Aorta (tissue), 5 donors: ENCODE measurements around the gene MBOAT1. TPM values are rescaled to one million over a fixed set of nuclear protein-coding genes. Genes with fewer than 3 reads are reported as not detected.
A peak's percentile ranks its signal among the peaks of the same experiment; 100 is the strongest.

Experiments used
- ATAC-seq: fragments of 200-7000 bp; cut with Tn5 transposase; one replicate; pipeline ENCODE4 v1.9.1; 2022; ENCODE audit warnings: moderate library complexity; ENCODE audit not compliant: low FRiP score
- DNase-seq, 2 donors: peaks; one replicate each; pipeline ENCODE4 v3.0.0-alpha.2; 2020
- H3K27ac ChIP-seq, 2 donors: one replicate each; pipeline ENCODE4 v1.5.1; 2013; ENCODE audit warnings: low read length in 2 of 2, mild to moderate bottlenecking in 2 of 2, moderate library complexity in 2 of 2, control low read depth in 1 of 2, inconsistent platforms in 1 of 2, low read depth in 1 of 2
- H3K27me3 ChIP-seq, 2 donors: one replicate each; pipeline ENCODE4 v1.6.1; 2013; ENCODE audit warnings: control low read depth in 1 of 2, low read length in 1 of 2, mild to moderate bottlenecking in 1 of 2, moderate library complexity in 1 of 2; ENCODE audit not compliant: insufficient read depth in 2 of 2, control insufficient read depth in 1 of 2
- H3K36me3 ChIP-seq, 2 donors: one replicate each; pipeline ENCODE4 v1.6.1; 2013; ENCODE audit warnings: control low read depth in 1 of 2, low read length in 1 of 2, mild to moderate bottlenecking in 1 of 2; ENCODE audit not compliant: insufficient read depth in 2 of 2, control insufficient read depth in 1 of 2
- H3K4me1 ChIP-seq, 2 donors: one replicate each; pipeline ENCODE4 v1.6.1; 2013; ENCODE audit warnings: low read length in 2 of 2, control low read depth in 1 of 2, mild to moderate bottlenecking in 1 of 2, moderate library complexity in 1 of 2; ENCODE audit not compliant: insufficient read depth in 2 of 2, control insufficient read depth in 1 of 2
- H3K4me3 ChIP-seq, 2 donors: one replicate each; pipeline ENCODE4 v1.5.1; 2013; ENCODE audit warnings: low read length in 2 of 2, control low read depth in 1 of 2, mild to moderate bottlenecking in 1 of 2
- H3K9me3 ChIP-seq: one replicate; pipeline ENCODE4 v1.6.1; 2013; ENCODE audit warnings: mild to moderate bottlenecking, low read length; ENCODE audit not compliant: control insufficient read depth
- WGBS, 2 donors: extraction: QIAGEN DNeasy Blood & Tissue Kit; methylation state at CpG; one replicate each; pipeline ENCODE4 v1.1.7; 2013; 5-methylcytosine and 5-hydroxymethylcytosine counted together
- intact Hi-C, 2 donors: fragments of 100-400 bp; cut with DNase I; formaldehyde crosslinking; loops; one replicate each; pipeline versions ENCODE4 v1.14.2 to v1.15.0; 2022
- polyA plus RNA-seq, 2 donors: library from polyadenylated mRNA; stranded (reverse); fragments of 200-250 nt; gene quantifications; one replicate each; pipeline ENCODE4 v1.2.3, GENCODE V29; 2013
- total RNA-seq, 2 donors: library from RNA; stranded (reverse); fragmentation: NEBNext Ultra II Directional; extraction: Animal tissue kit (Norgen Biotek cat#: 25700); gene quantifications; one replicate each; pipeline ENCODE4 v1.2.1, GENCODE V29; 2021
- donor health status: healthy with polysubstance abuse.
- donor health status: Bipolar disorder and iron deficiency.
- donor health status: DM: no; HTN: no; CAD: no.
- donor health status: DM: no; HTN: no; CAD: no.
- donor health status: DM: yes; HTN: yes; CAD: no.

Gene MBOAT1
- total and polyA plus RNA-seq, 4 donors: 2.5 to 13.8 (median 5.5) TPM

- H3K4me3 ChIP-seq: no peak overlapping the region
- ATAC-seq (no peak), DNase-seq (no peak)
- peaks cover 0 to 2% of the 10 kb centered on the region in 2 donors for H3K36me3 ChIP-seq
- H3K4me1 ChIP-seq: no peaks in the 10 kb centered on the region
- WGBS, 2 donors: 71 to 75% methylated on average over 7 of the region's 7 CpGs
- H3K27ac ChIP-seq: no peak overlapping the region
- no peaks in the 10 kb centered on the region for H3K9me3 ChIP-seq
- intact Hi-C loops: no loop called here
- H3K27me3 ChIP-seq: no peaks in the 10 kb centered on the region
Observed at GRCh38 chr6:20116792-20117191, 95.5 kb downstream of the MBOAT1 start.

- Histone ChIP-seq H3K4me1 (no peaks in the 10 kb centered on the region), H3K4me3 (no peak overlapping the region), H3K36me3 (no peaks in the 10 kb centered on the region), H3K27me3 (no peaks in the 10 kb centered on the region), H3K27ac (peak overlapping the region in 1 of 2 donors; percentile 70), H3K9me3 (no peaks in the 10 kb centered on the region)
- 13 to 17% methylated on average over 9 of the region's 9 CpGs for WGBS, 2 donors
- ATAC-seq (peak; percentile 68), DNase-seq (no peak)
- intact Hi-C loops: no loop called here
Observed at GRCh38 chr6:20115246-20115980, 96.9 kb downstream of the MBOAT1 start.

GRCh38 chr6:20113649-20114224 is 98.5 kb downstream of the MBOAT1 start:
- Histone ChIP-seq H3K4me1 (no peaks in the 10 kb centered on the region), H3K36me3 (no peaks in the 10 kb centered on the region)
- 91 to 93% methylated on average over 2 of the region's 2 CpGs for WGBS, 2 donors

GRCh38 chr6:20112841-20113240 is 99.4 kb downstream of the MBOAT1 start:
- no peaks in the 10 kb centered on the region for H3K4me1 ChIP-seq
- DNase-seq (no peak), ATAC-seq (no peak)
- no peaks in the 10 kb centered on the region for H3K27me3 ChIP-seq
- 95 to 96% methylated on average over 5 of the region's 5 CpGs for WGBS, 2 donors
- peaks cover 0 to under 1% of the 10 kb centered on the region in 2 donors for H3K36me3 ChIP-seq
- no peaks in the 10 kb centered on the region for H3K9me3 ChIP-seq
- H3K4me3 ChIP-seq: no peak overlapping the region
- no peak overlapping the region for H3K27ac ChIP-seq
- intact Hi-C loops: no loop called here

More at GRCh38 chr6:20113649-20114224, 98.5 kb downstream of the MBOAT1 start:
- H3K4me3 ChIP-seq: no peak overlapping the region
- no peak for DNase-seq
- no peak overlapping the region for H3K27ac ChIP-seq
- intact Hi-C loops: no loop called here
- H3K9me3 ChIP-seq: no peaks in the 10 kb centered on the region
- no peaks in the 10 kb centered on the region for H3K27me3 ChIP-seq
- no peak for ATAC-seq

GRCh38 chr6:20112241-20112640 is 100.0 kb downstream of the MBOAT1 start:
- Histone ChIP-seq H3K4me3 (no peak overlapping the region), H3K36me3 (peaks cover 0 to 1% of the 10 kb centered on the region in 2 donors), H3K27ac (no peak overlapping the region), H3K9me3 (no peaks in the 10 kb centered on the region), H3K27me3 (no peaks in the 10 kb centered on the region), H3K4me1 (no peaks in the 10 kb centered on the region)
- 90 to 92% methylated on average over 5 of the region's 5 CpGs for WGBS, 2 donors
- DNase-seq: no peak
- intact Hi-C loops: no loop called here
- no peak for ATAC-seq

GRCh38 chr6:20110478-20110877 is 101.8 kb downstream of the MBOAT1 start:
- ATAC-seq (no peak), DNase-seq (no peak)
- intact Hi-C loops: no loop called here
- Histone ChIP-seq H3K4me3 (no peak overlapping the region), H3K27me3 (no peaks in the 10 kb centered on the region), H3K36me3 (peaks cover 0 to 1% of the 10 kb centered on the region in 2 donors), H3K9me3 (no peaks in the 10 kb centered on the region), H3K4me1 (no peaks in the 10 kb centered on the region), H3K27ac (no peak overlapping the region)

- WGBS, 2 donors: 90 to 92% methylated on average over 6 of the region's 6 CpGs
- DNase-seq (no peak), ATAC-seq (no peak)
- intact Hi-C loops: no loop called here
- no peak overlapping the region for H3K27ac ChIP-seq
- no peaks in the 10 kb centered on the region for H3K27me3 ChIP-seq
- H3K4me3 ChIP-seq: no peak overlapping the region
- peaks cover 0 to 4% of the 10 kb centered on the region in 2 donors for H3K36me3 ChIP-seq
- no peaks in the 10 kb centered on the region for H3K4me1 ChIP-seq
- no peaks in the 10 kb centered on the region for H3K9me3 ChIP-seq
Observed at GRCh38 chr6:20109526-20109925, 102.7 kb downstream of the MBOAT1 start.

- Histone ChIP-seq H3K9me3 (no peaks in the 10 kb centered on the region), H3K4me1 (no peaks in the 10 kb centered on the region), H3K27me3 (no peaks in the 10 kb centered on the region), H3K36me3 (peaks cover 0 to 4% of the 10 kb centered on the region in 2 donors), H3K27ac (no peak overlapping the region), H3K4me3 (no peak overlapping the region)
- WGBS, 2 donors: 93 to 96% methylated on average over 4 of the region's 4 CpGs
- no peak for ATAC-seq
- no peak for DNase-seq
- intact Hi-C loops: no loop called here
Observed at GRCh38 chr6:20105838-20106237, 106.4 kb downstream of the MBOAT1 start.

GRCh38 chr6:20104696-20105095 is 107.6 kb downstream of the MBOAT1 start:
- ATAC-seq (no peak), DNase-seq (no peak)
- no peaks in the 10 kb centered on the region for H3K9me3 ChIP-seq
- H3K27ac ChIP-seq: no peak overlapping the region
- H3K4me1 ChIP-seq: no peaks in the 10 kb centered on the region
- 87 to 92% methylated on average over 2 of the region's 2 CpGs for WGBS, 2 donors
- H3K36me3 ChIP-seq: peaks cover 0 to 4% of the 10 kb centered on the region in 2 donors
- H3K27me3 ChIP-seq: no peaks in the 10 kb centered on the region
- no peak overlapping the region for H3K4me3 ChIP-seq
- intact Hi-C loops: no loop called here
